Naive thymus-derived CD4-positive, alpha-beta T cell (primary cell): ENCODE results near the gene HECTD2. TPM values are rescaled to one million over a fixed set of nuclear protein-coding genes. Genes with fewer than 3 reads are reported as not detected.

Source experiments
- ATAC-seq: fragments of 150-1000 bp; cut with Tn5 transposase; 2 replicates; pipeline ENCODE4 v1.10.0; 2021; ENCODE audit warnings: mild to moderate bottlenecking, moderate library complexity
- CTCF ChIA-PET: fragments of 350-600 bp; sonication (Branson Sonifier 250); formaldehyde crosslinking; loops from one replicate; lab custom pipeline; 2021; ENCODE audit warnings: antibody characterized with exemption; lab: Charles Lee
- POLR2A ChIA-PET: fragments of 350-600 bp; sonication (Branson Sonifier 250); formaldehyde crosslinking; loops from one replicate; lab custom pipeline; 2021; ENCODE audit warnings: antibody characterized with exemption, inconsistent platforms; lab: Charles Lee
- DNase-seq, 9 donors: peaks; one replicate each; pipeline versions ENCODE4 v3.0.0 to v3.0.0-alpha.2; 2020 to 2022; ENCODE audit warnings: mixed read lengths in 1 of 9
- H3K27ac ChIP-seq: one replicate; pipeline ENCODE4 v1.7.0; 2013; ENCODE audit warnings: mild to moderate bottlenecking, low read depth, low read length, moderate library complexity
- H3K27me3 ChIP-seq, 2 donors: one replicate each; pipeline ENCODE4 v1.7.0; 2013; ENCODE audit warnings: low read length in 2 of 2, mild to moderate bottlenecking in 2 of 2, moderate library complexity in 2 of 2; ENCODE audit not compliant: control insufficient read depth in 2 of 2, insufficient read depth in 2 of 2
- H3K36me3 ChIP-seq, 3 experiments: 1 replicate in 2 of 3; 2 replicates in 1 of 3; pipeline ENCODE4 v1.7.0; 2013; ENCODE audit warnings: low read length in 3 of 3, mild to moderate bottlenecking in 3 of 3, moderate library complexity in 1 of 3; ENCODE audit not compliant: insufficient read depth in 3 of 3, control insufficient read depth in 2 of 3
- H3K4me1 ChIP-seq, 2 donors: one replicate each; pipeline ENCODE4 v1.7.0; 2013; ENCODE audit warnings: low read length in 2 of 2, mild to moderate bottlenecking in 2 of 2, moderate library complexity in 1 of 2; ENCODE audit not compliant: control insufficient read depth in 2 of 2, insufficient read depth in 2 of 2
- H3K4me3 ChIP-seq: 2 replicates; pipeline ENCODE4 v1.7.0; 2013; ENCODE audit warnings: mild to moderate bottlenecking, low read length
- H3K9me3 ChIP-seq, 3 experiments: 1 replicate in 2 of 3; 2 replicates in 1 of 3; pipeline ENCODE4 v1.7.0; 2013; ENCODE audit warnings: low read length in 3 of 3; ENCODE audit not compliant: control insufficient read depth in 2 of 3
- H3K27ac Mint-ChIP-seq, 9 donors: one replicate each; pipeline ENCODE4 v1.8.0; 2020 to 2022; ENCODE audit warnings: mixed read lengths in 9 of 9, mild to moderate bottlenecking in 8 of 9, moderate library complexity in 5 of 9, inconsistent platforms in 2 of 9
- H3K27me3 Mint-ChIP-seq, 5 donors: one replicate each; pipeline ENCODE4 v1.8.0; 2021 to 2022; ENCODE audit warnings: mixed read lengths in 5 of 5, mild to moderate bottlenecking in 1 of 5
- H3K36me3 Mint-ChIP-seq, 5 donors: one replicate each; pipeline ENCODE4 v1.8.0; 2020 to 2022; ENCODE audit warnings: mixed read lengths in 5 of 5, mild to moderate bottlenecking in 3 of 5, inconsistent platforms in 1 of 5
- H3K4me1 Mint-ChIP-seq, 7 donors: one replicate each; pipeline ENCODE4 v1.8.0; 2020 to 2022; ENCODE audit warnings: mixed read lengths in 7 of 7, mild to moderate bottlenecking in 3 of 7, inconsistent platforms in 1 of 7
- H3K4me3 Mint-ChIP-seq, 10 donors: one replicate each; pipeline ENCODE4 v1.8.0; 2020 to 2022; ENCODE audit warnings: mild to moderate bottlenecking in 10 of 10, mixed read lengths in 10 of 10, moderate library complexity in 6 of 10, inconsistent platforms in 2 of 10
- H3K9me3 Mint-ChIP-seq, 11 donors: one replicate each; pipeline ENCODE4 v1.8.0; 2020 to 2022; ENCODE audit warnings: mixed read lengths in 11 of 11, mild to moderate bottlenecking in 4 of 11, inconsistent platforms in 1 of 11, moderate library complexity in 1 of 11
- intact Hi-C, 2 donors: fragments of 100-400 bp; cut with micrococcal nuclease; formaldehyde crosslinking; loops; one replicate each; pipeline ENCODE4 v1.15.1; 2023
- polyA plus RNA-seq, 2 donors: library from polyadenylated mRNA; unstranded; fragments of 300-500 nt; fragmentation: Illumina TruSeq; gene quantifications; one replicate each; pipeline ENCODE4 v1.2.3, GENCODE V29; 2021
- total RNA-seq, 6 experiments: library from RNA in 5 of 6; stranded (reverse) in 5 of 6; gene quantifications; 1 replicate in 5 of 6; 2 replicates in 1 of 6; pipeline ENCODE4 v1.2.3 and lab custom pipeline; 2021 to 2026

Gene HECTD2
- total and polyA plus RNA-seq, 7 experiments from 2014 or later, result 0.62 to 4.6 (median 1.5) TPM

GRCh38 chr10:91545838-91546237 is 135.7 kb downstream of the HECTD2 start:
- no peaks in the 10 kb centered on the region for H3K4me1 ChIP-seq
- no peaks in the 10 kb centered on the region for H3K27me3 ChIP-seq
- ChIA-PET POLR2A (no interaction called here), CTCF (no interaction called here)
- Mint-ChIP-seq H3K4me3 (no peak overlapping the region), H3K27ac (no peak overlapping the region), H3K9me3 (peaks cover 0 to 2% (median 0%) of the 10 kb centered on the region in 11 donors), H3K36me3 (no peaks in the 10 kb centered on the region), H3K4me1 (no peaks in the 10 kb centered on the region), H3K27me3 (peaks cover 5 to 14% (median 6%) of the 10 kb centered on the region in 5 donors)
- DNase-seq, result no peak
- ATAC-seq, result no peak
- no peaks in the 10 kb centered on the region for H3K36me3 ChIP-seq
- no peaks in the 10 kb centered on the region for H3K9me3 ChIP-seq
- no peak overlapping the region for H3K4me3 ChIP-seq
- H3K27ac ChIP-seq, result no peak overlapping the region
- intact Hi-C loops, result no loop called here

GRCh38 chr10:91549262-91549661 is 139.1 kb downstream of the HECTD2 start:
- no peaks in the 10 kb centered on the region for H3K4me1 Mint-ChIP-seq
- Histone ChIP-seq H3K27me3 (no peaks in the 10 kb centered on the region), H3K9me3 (no peaks in the 10 kb centered on the region), H3K4me3 (no peak overlapping the region), H3K27ac (no peak overlapping the region), H3K36me3 (no peaks in the 10 kb centered on the region), H3K4me1 (no peaks in the 10 kb centered on the region)
- no peak for DNase-seq
- intact Hi-C loops, result no loop called here
- peaks cover 0 to 5% (median 3%) of the 10 kb centered on the region in 5 donors for H3K27me3 Mint-ChIP-seq
- H3K9me3 Mint-ChIP-seq, result no peaks in the 10 kb centered on the region
- no peak overlapping the region for H3K4me3 Mint-ChIP-seq
- ChIA-PET POLR2A (no interaction called here), CTCF (no interaction called here)
- no peak overlapping the region for H3K27ac Mint-ChIP-seq
- no peaks in the 10 kb centered on the region for H3K36me3 Mint-ChIP-seq
- no peak for ATAC-seq

GRCh38 chr10:91550021-91550420 is 139.9 kb downstream of the HECTD2 start:
- Histone ChIP-seq H3K27me3 (no peaks in the 10 kb centered on the region), H3K4me3 (no peak overlapping the region), H3K36me3 (no peaks in the 10 kb centered on the region), H3K27ac (no peak overlapping the region), H3K9me3 (no peaks in the 10 kb centered on the region), H3K4me1 (no peaks in the 10 kb centered on the region)
- no peaks in the 10 kb centered on the region for H3K4me1 Mint-ChIP-seq
- POLR2A ChIA-PET, result no interaction called here
- CTCF ChIA-PET, result no interaction called here
- H3K27ac Mint-ChIP-seq, result no peak overlapping the region
- H3K27me3 Mint-ChIP-seq, result peaks cover 0 to 5% (median 3%) of the 10 kb centered on the region in 5 donors
- no peak overlapping the region for H3K4me3 Mint-ChIP-seq
- DNase-seq (no peak), ATAC-seq (no peak)
- intact Hi-C loops, result loop anchor here in 1 of 2 donors (10.0 kb wide), 1 partner anchor 255 kb away; no protein-coding TSS in a partner anchor
- no peaks in the 10 kb centered on the region for H3K36me3 Mint-ChIP-seq
- H3K9me3 Mint-ChIP-seq, result no peaks in the 10 kb centered on the region

- ChIA-PET CTCF (no interaction called here), POLR2A (no interaction called here)
- Histone ChIP-seq H3K4me1 (no peaks in the 10 kb centered on the region), H3K27me3 (no peaks in the 10 kb centered on the region), H3K36me3 (no peaks in the 10 kb centered on the region), H3K4me3 (no peak overlapping the region), H3K9me3 (no peaks in the 10 kb centered on the region), H3K27ac (no peak overlapping the region)
- intact Hi-C loops, result loop anchor here in 1 of 2 donors (10.0 kb wide), 1 partner anchor 257 kb away; no protein-coding TSS in a partner anchor
- ATAC-seq, result no peak
- H3K27ac Mint-ChIP-seq, result no peak overlapping the region
- H3K4me3 Mint-ChIP-seq, result no peak overlapping the region
- no peak for DNase-seq
- H3K4me1 Mint-ChIP-seq, result peaks cover 0 to 2% (median 0%) of the 10 kb centered on the region in 7 donors
- H3K27me3 Mint-ChIP-seq, result peaks cover 0 to 3% (median 0%) of the 10 kb centered on the region in 5 donors
- no peaks in the 10 kb centered on the region for H3K36me3 Mint-ChIP-seq
- no peaks in the 10 kb centered on the region for H3K9me3 Mint-ChIP-seq
Observed at GRCh38 chr10:91551856-91552255, 141.7 kb downstream of the HECTD2 start.

GRCh38 chr10:91552274-91553095 is 142.3 kb downstream of the HECTD2 start:
- H3K27me3 ChIP-seq, result no peaks in the 10 kb centered on the region
- no peak overlapping the region for H3K4me3 Mint-ChIP-seq
- intact Hi-C loops, result loop anchor here in 1 of 2 donors (10.0 kb wide), 1 partner anchor 258 kb away; no protein-coding TSS in a partner anchor
- ChIA-PET CTCF (interaction anchor here (0.6 kb wide), 1 partner anchor 59 kb away, joined by 4 read pairs; no protein-coding TSS in a partner anchor), POLR2A (no interaction called here)
- no peaks in the 10 kb centered on the region for H3K4me1 ChIP-seq
- H3K4me3 ChIP-seq, result no peak overlapping the region
- no peak for DNase-seq
- peaks cover 0 to 2% (median 0%) of the 10 kb centered on the region in 7 donors for H3K4me1 Mint-ChIP-seq
- H3K27ac ChIP-seq, result no peak overlapping the region
- H3K27me3 Mint-ChIP-seq, result peaks cover 0 to under 1% (median 0%) of the 10 kb centered on the region in 5 donors
- H3K9me3 ChIP-seq, result no peaks in the 10 kb centered on the region
- no peak overlapping the region for H3K27ac Mint-ChIP-seq
- no peak for ATAC-seq
- no peaks in the 10 kb centered on the region for H3K36me3 Mint-ChIP-seq
- no peaks in the 10 kb centered on the region for H3K9me3 Mint-ChIP-seq
- H3K36me3 ChIP-seq, result no peaks in the 10 kb centered on the region

- H3K27me3 Mint-ChIP-seq, result no peaks in the 10 kb centered on the region
- H3K27ac Mint-ChIP-seq, result no peak overlapping the region
- intact Hi-C loops, result loop anchor here in 1 of 2 donors (10.0 kb wide), 1 partner anchor 261 kb away; no protein-coding TSS in a partner anchor
Observed at GRCh38 chr10:91555455-91555854, 145.3 kb downstream of the HECTD2 start.

More at GRCh38 chr10:91555455-91555854, 145.3 kb downstream of the HECTD2 start:
- no peaks in the 10 kb centered on the region for H3K9me3 ChIP-seq
- no peak for ATAC-seq
- Mint-ChIP-seq H3K36me3 (no peaks in the 10 kb centered on the region), H3K9me3 (no peaks in the 10 kb centered on the region), H3K4me1 (peaks cover 0 to 2% (median 0%) of the 10 kb centered on the region in 7 donors), H3K4me3 (no peak overlapping the region)
- no peak for DNase-seq
- no peak overlapping the region for H3K27ac ChIP-seq
- POLR2A ChIA-PET, result no interaction called here
- no peaks in the 10 kb centered on the region for H3K4me1 ChIP-seq
- no peaks in the 10 kb centered on the region for H3K27me3 ChIP-seq
- CTCF ChIA-PET, result no interaction called here
- no peak overlapping the region for H3K4me3 ChIP-seq
- H3K36me3 ChIP-seq, result no peaks in the 10 kb centered on the region
